WTC11 (cell line): ENCODE data around the gene SMIM20. TPM values are rescaled to one million over a fixed set of nuclear protein-coding genes. Genes with fewer than 3 reads are reported as not detected.

Experiments
- ATAC-seq: fragments of 200-7000 bp; cut with Tn5 transposase; 2 replicates; pipeline ENCODE4 v1.10.0; 2021; ENCODE audit warnings: mild to moderate bottlenecking, moderate library complexity
- CTCF ChIA-PET: fragments of 300-600 bp; sonication (Branson Sonifier 250); formaldehyde crosslinking; loops from one replicate; lab custom pipeline; 2021; ENCODE audit warnings: antibody characterized with exemption; lab: Charles Lee
- POLR2A ChIA-PET: fragments of 350-600 bp; sonication (Branson Sonifier 250); formaldehyde crosslinking; loops from one replicate; lab custom pipeline; 2021; ENCODE audit warnings: antibody characterized with exemption; lab: Charles Lee
- DNase-seq: peaks from one replicate; pipeline ENCODE4 v3.0.0; 2021; ENCODE audit warnings: low spot score
- H3K27ac Mint-ChIP-seq: 2 replicates; pipeline ENCODE4 v1.8.0; 2021; ENCODE audit warnings: mixed read lengths
- H3K27me3 Mint-ChIP-seq: 2 replicates; pipeline ENCODE4 v1.8.0; 2021; ENCODE audit warnings: low read depth, mild to moderate bottlenecking, moderate library complexity, mixed read lengths
- H3K36me3 Mint-ChIP-seq: 2 replicates; pipeline ENCODE4 v1.8.0; 2021; ENCODE audit warnings: mixed read lengths
- H3K4me1 Mint-ChIP-seq: 2 replicates; pipeline ENCODE4 v1.8.0; 2022; ENCODE audit warnings: mixed read lengths
- H3K4me3 Mint-ChIP-seq: 2 replicates; pipeline ENCODE4 v1.8.0; 2021; ENCODE audit warnings: mild to moderate bottlenecking, moderate library complexity, mixed read lengths
- H3K9me3 Mint-ChIP-seq: 2 replicates; pipeline ENCODE4 v1.8.0; 2021; ENCODE audit warnings: mixed read lengths
- AFF4 ChIP-seq: sonication (generic); formaldehyde crosslinking; IDR thresholded peaks from 2 replicates; pipeline ENCODE4 v1.8.1; 2023; ENCODE audit warnings: mild to moderate bottlenecking, missing genetic modification reagents, borderline replicate concordance
- E2F4 ChIP-seq: sonication (generic); formaldehyde crosslinking; IDR thresholded peaks from 2 replicates; pipeline ENCODE4 v1.8.1; 2022; ENCODE audit warnings: low read depth, mild to moderate bottlenecking, moderate library complexity, missing genetic modification reagents, borderline replicate concordance
- ESRRA ChIP-seq: sonication (generic); formaldehyde crosslinking; IDR thresholded peaks from 2 replicates; pipeline ENCODE4 v1.8.1; 2022; ENCODE audit warnings: mild to moderate bottlenecking, missing genetic modification reagents, borderline replicate concordance
- ETV6 ChIP-seq: sonication (generic); formaldehyde crosslinking; IDR thresholded peaks from 2 replicates; pipeline ENCODE4 v1.8.1; 2022; ENCODE audit warnings: mild to moderate bottlenecking, missing genetic modification reagents
- FOXJ3 ChIP-seq: sonication (generic); formaldehyde crosslinking; IDR thresholded peaks from 2 replicates; pipeline ENCODE4 v1.9.0; 2021; ENCODE audit warnings: missing genetic modification reagents, mild to moderate bottlenecking, borderline replicate concordance
- GABPB1 ChIP-seq: sonication (generic); formaldehyde crosslinking; IDR thresholded peaks from 2 replicates; pipeline ENCODE4 v1.8.1; 2023; ENCODE audit warnings: mild to moderate bottlenecking, missing genetic modification reagents
- GTF2I ChIP-seq: fragments of 250-450 bp; sonication (Bioruptor Pico); conservative IDR thresholded peaks from 2 replicates; pipeline ENCODE4 v1.4.0; 2021; ENCODE audit warnings: mild to moderate bottlenecking
- HMGA2 ChIP-seq: fragments of 250-450 bp; sonication (Bioruptor Pico); IDR thresholded peaks from 2 replicates; pipeline ENCODE4 v1.4.0; 2021; ENCODE audit warnings: mild to moderate bottlenecking, moderate library complexity
- MLX ChIP-seq: sonication (generic); formaldehyde crosslinking; IDR thresholded peaks from 2 replicates; pipeline ENCODE4 v1.8.1; 2023; ENCODE audit warnings: mild to moderate bottlenecking, missing genetic modification reagents, moderate library complexity
- MYBL2 ChIP-seq: sonication (generic); formaldehyde crosslinking; IDR thresholded peaks from 2 replicates; pipeline ENCODE4 v1.8.1; 2023; ENCODE audit warnings: mild to moderate bottlenecking, moderate library complexity, missing genetic modification reagents
- NFE2L1 ChIP-seq: sonication (generic); formaldehyde crosslinking; IDR thresholded peaks from 2 replicates; pipeline ENCODE4 v1.8.1; 2023; ENCODE audit warnings: missing genetic modification reagents
- NFYB ChIP-seq: sonication (generic); formaldehyde crosslinking; conservative IDR thresholded peaks from 2 replicates; pipeline ENCODE4 v1.8.0; 2022; ENCODE audit warnings: low read depth, missing genetic modification reagents
- PRRX2 ChIP-seq: fragments of 250-450 bp; sonication (Bioruptor Pico); IDR thresholded peaks from 2 replicates; pipeline ENCODE4 v1.8.0; 2021; ENCODE audit warnings: mild to moderate bottlenecking
- RORB ChIP-seq: fragments of 250-450 bp; sonication (Bioruptor Pico); IDR thresholded peaks from 2 replicates; pipeline ENCODE4 v1.9.0; 2021; ENCODE audit warnings: mild to moderate bottlenecking
- SMAD3 ChIP-seq: sonication (generic); formaldehyde crosslinking; IDR thresholded peaks from 2 replicates; pipeline ENCODE4 v1.8.0; 2022; ENCODE audit warnings: missing genetic modification reagents, mild to moderate bottlenecking, borderline replicate concordance
- TCF7 ChIP-seq: sonication (generic); formaldehyde crosslinking; IDR thresholded peaks from 2 replicates; pipeline ENCODE4 v1.8.0; 2022; ENCODE audit warnings: mild to moderate bottlenecking, low read depth, missing genetic modification reagents, moderate library complexity
- TEAD1 ChIP-seq: sonication (generic); formaldehyde crosslinking; IDR thresholded peaks from 2 replicates; pipeline ENCODE4 v1.8.0; 2022; ENCODE audit warnings: mild to moderate bottlenecking, missing genetic modification reagents
- TEAD4 ChIP-seq: sonication (generic); formaldehyde crosslinking; IDR thresholded peaks from 2 replicates; pipeline ENCODE4 v1.8.0; 2022; ENCODE audit warnings: mild to moderate bottlenecking, missing genetic modification reagents
- ZNF138 ChIP-seq: sonication (generic); formaldehyde crosslinking; conservative IDR thresholded peaks from 2 replicates; pipeline ENCODE4 v1.8.1; 2022; ENCODE audit warnings: mild to moderate bottlenecking, moderate library complexity, missing genetic modification reagents
- ZNF263 ChIP-seq: sonication (generic); formaldehyde crosslinking; IDR thresholded peaks from 2 replicates; pipeline ENCODE4 v1.8.1; 2022; ENCODE audit warnings: low read depth, mild to moderate bottlenecking, moderate library complexity, missing genetic modification reagents
- ZNF396 ChIP-seq: fragments of 250-450 bp; sonication (Bioruptor Pico); IDR thresholded peaks from 2 replicates; pipeline ENCODE4 v1.8.0; 2021; ENCODE audit warnings: mild to moderate bottlenecking, moderate library complexity, borderline replicate concordance
- total RNA-seq: library from RNA; stranded (reverse); gene quantifications from 3 replicates; pipeline ENCODE4 v1.2.3, GENCODE V29; 2021
- TF ChIP-seq, protein P1 (sequence below): sonication (generic); formaldehyde crosslinking; IDR thresholded peaks from 2 replicates; pipeline ENCODE4 v1.8.1; 2023; ENCODE audit warnings: mild to moderate bottlenecking, missing genetic modification reagents
- TF ChIP-seq, protein P2 (sequence below): sonication (generic); formaldehyde crosslinking; IDR thresholded peaks from 2 replicates; pipeline ENCODE4 v1.8.0; 2022; ENCODE audit warnings: mild to moderate bottlenecking, missing genetic modification reagents

Gene SMIM20
- total RNA-seq, 1 experiment from 2014 or later = 39.4 TPM

DNA sequence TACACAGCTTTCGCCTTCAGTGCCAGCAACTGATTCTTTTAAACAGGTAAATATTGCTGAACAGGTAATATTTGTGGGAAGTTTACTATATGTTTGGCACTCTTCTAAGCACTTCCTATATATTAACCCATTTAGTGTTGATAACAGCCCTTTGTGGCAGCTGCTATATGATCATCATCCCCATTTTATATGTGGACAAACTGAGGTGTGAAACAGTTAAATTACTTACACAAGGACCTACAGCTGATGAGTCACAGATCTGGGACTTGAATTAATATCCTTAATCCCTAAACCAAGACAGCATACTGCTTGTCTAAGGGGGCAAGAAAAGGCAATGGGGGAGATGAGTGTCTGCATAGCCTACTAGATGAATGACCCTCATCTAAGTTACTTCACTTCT, 2.9 kb downstream of the SMIM20 start (continued):
- no peak for TF ChIP-seq MLX (CRISPR knock-in tag)
- TF ChIP-seq TEAD4 (CRISPR knock-in tag) = no peak
- no peak for TF ChIP-seq NFE2L1 (CRISPR knock-in tag)
- TF ChIP-seq ZNF396 (CRISPR knock-in tag) = no peak
- no peak for TF ChIP-seq SMAD3
- no peak for TF ChIP-seq NFYB (CRISPR knock-in tag)
- TF ChIP-seq ZNF138 (CRISPR knock-in tag) = no peak
- TF ChIP-seq RORB (CRISPR knock-in tag) = no peak
- no peak for TF ChIP-seq GABPB1 (CRISPR knock-in tag)
- no peak for TF ChIP-seq ESRRA (CRISPR knock-in tag)

DNA sequence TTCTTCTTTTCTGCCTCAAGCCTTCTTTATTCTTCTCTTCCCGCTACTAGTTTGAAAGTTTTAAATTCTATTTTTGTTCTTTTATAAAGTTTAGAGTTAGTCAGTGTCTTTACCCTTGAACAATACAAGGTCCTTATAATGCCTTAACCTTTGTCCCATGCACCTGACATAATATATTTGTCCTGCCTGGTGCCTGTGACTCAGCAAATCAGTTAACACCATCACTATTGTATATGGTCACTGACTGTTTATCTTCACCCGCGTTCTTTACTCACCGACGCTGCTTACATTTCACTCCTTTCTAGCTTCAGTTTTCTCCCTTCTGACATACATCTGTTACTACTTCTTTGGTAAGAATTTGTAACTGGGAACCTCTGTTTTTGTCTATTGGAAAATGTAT, 5.7 kb downstream of the SMIM20 start:
- DNase-seq (no peak), ATAC-seq (no peak)
- H3K27ac Mint-ChIP-seq = no peak overlapping the region; the same call in 1 of the 2 replicates
- ChIA-PET POLR2A (interaction anchor here (0.6 kb wide), 1 partner anchor 77 kb away, joined by 3 read pairs; no protein-coding TSS in a partner anchor), CTCF (no interaction called here)
- H3K4me1 Mint-ChIP-seq = peaks cover 15% of the 10 kb centered on the region
- H3K36me3 Mint-ChIP-seq = peaks cover 5% of the 10 kb centered on the region; the same call in 1 of the 2 replicates
- no peaks in the 10 kb centered on the region for H3K9me3 Mint-ChIP-seq
- no peak for TF ChIP-seq MYBL2 (CRISPR knock-in tag)
- no peak for TF ChIP-seq FOXJ3 (CRISPR knock-in tag)
- TF ChIP-seq GTF2I (CRISPR knock-in tag) = no peak
- no peak for TF ChIP-seq AFF4 (CRISPR knock-in tag)
- no peak for TF ChIP-seq HMGA2
- TF ChIP-seq ETV6 (CRISPR knock-in tag) = no peak
- TF ChIP-seq TEAD1 (CRISPR knock-in tag) = no peak
- no peak for TF ChIP-seq SMAD3
- TF ChIP-seq TCF7 (CRISPR knock-in tag) = no peak
- TF ChIP-seq, protein P1, sequence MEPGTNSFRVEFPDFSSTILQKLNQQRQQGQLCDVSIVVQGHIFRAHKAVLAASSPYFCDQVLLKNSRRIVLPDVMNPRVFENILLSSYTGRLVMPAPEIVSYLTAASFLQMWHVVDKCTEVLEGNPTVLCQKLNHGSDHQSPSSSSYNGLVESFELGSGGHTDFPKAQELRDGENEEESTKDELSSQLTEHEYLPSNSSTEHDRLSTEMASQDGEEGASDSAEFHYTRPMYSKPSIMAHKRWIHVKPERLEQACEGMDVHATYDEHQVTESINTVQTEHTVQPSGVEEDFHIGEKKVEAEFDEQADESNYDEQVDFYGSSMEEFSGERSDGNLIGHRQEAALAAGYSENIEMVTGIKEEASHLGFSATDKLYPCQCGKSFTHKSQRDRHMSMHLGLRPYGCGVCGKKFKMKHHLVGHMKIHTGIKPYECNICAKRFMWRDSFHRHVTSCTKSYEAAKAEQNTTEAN = no peak
- TF ChIP-seq NFE2L1 (CRISPR knock-in tag) = no peak
- TF ChIP-seq PRRX2 (CRISPR knock-in tag) = no peak
- TF ChIP-seq, protein P2, sequence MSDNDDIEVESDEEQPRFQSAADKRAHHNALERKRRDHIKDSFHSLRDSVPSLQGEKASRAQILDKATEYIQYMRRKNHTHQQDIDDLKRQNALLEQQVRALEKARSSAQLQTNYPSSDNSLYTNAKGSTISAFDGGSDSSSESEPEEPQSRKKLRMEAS = no peak
- no peak for TF ChIP-seq ZNF263 (CRISPR knock-in tag)
- TF ChIP-seq E2F4 = no peak
- H3K27me3 Mint-ChIP-seq = no peaks in the 10 kb centered on the region
- H3K4me3 Mint-ChIP-seq = no peak overlapping the region
